Panc1 (cell line): ENCODE measurements around the gene VOPP1. TPM values are rescaled to one million over a fixed set of nuclear protein-coding genes. Genes with fewer than 3 reads are reported as not detected.

ENCODE experiments used
- ATAC-seq: fragments of 200-7000 bp; cut with Tn5 transposase; 2 replicates; pipeline ENCODE4 v1.9.1; 2020; ENCODE audit warnings: mild to moderate bottlenecking, moderate library complexity
- BruUV-seq: library from RNA; stranded (reverse); fragments of 400-500 nt; replicated peaks from 2 replicates; lab custom pipeline; 2021; lab: Mats Ljungman, UMichigan
- CTCF ChIA-PET: fragments of 300-600 bp; sonication (Branson Sonifier 250); formaldehyde crosslinking; loops from one replicate; lab custom pipeline; 2022; ENCODE audit warnings: antibody characterized with exemption; lab: Charles Lee
- POLR2A ChIA-PET: fragments of 300-600 bp; sonication (Branson Sonifier 250); formaldehyde crosslinking; loops from one replicate; lab custom pipeline; 2022; ENCODE audit warnings: antibody characterized with exemption; lab: Charles Lee
- DNase-seq: peaks from one replicate; pipeline ENCODE4 v3.0.0-alpha.2; 2010; ENCODE audit warnings: low read depth, low spot score
- H3K27ac ChIP-seq: 2 replicates; pipeline ENCODE4 v1.5.1; 2011; ENCODE audit warnings: mild to moderate bottlenecking, low read length, inconsistent platforms
- H3K27me3 ChIP-seq: fragments of 200-500 bp; sonication (Bioruptor generic); 2 replicates; pipeline ENCODE4 v1.6.0; 2014; ENCODE audit warnings: low read length, inconsistent platforms; ENCODE audit not compliant: control insufficient read depth, insufficient read depth
- H3K36me3 ChIP-seq: fragments of 200-500 bp; sonication (Bioruptor generic); 2 replicates; pipeline ENCODE4 v1.5.1; 2014; ENCODE audit warnings: inconsistent platforms, mild to moderate bottlenecking, low read length, moderate library complexity; ENCODE audit not compliant: control insufficient read depth, insufficient read depth
- H3K4me1 ChIP-seq: 2 replicates; pipeline ENCODE4 v1.5.1; 2011; ENCODE audit warnings: inconsistent platforms, mild to moderate bottlenecking, low read length, moderate library complexity; ENCODE audit not compliant: control insufficient read depth, insufficient read depth
- H3K4me3 ChIP-seq, 2 experiments: 2 replicates each; pipeline ENCODE4 v1.5.1; 2011 to 2012; ENCODE audit warnings: low read depth in 2 of 2, low read length in 2 of 2, mild to moderate bottlenecking in 2 of 2, inconsistent platforms in 1 of 2, moderate library complexity in 1 of 2
- H3K9me3 ChIP-seq: fragments of 200-500 bp; sonication (Bioruptor generic); 2 replicates; pipeline ENCODE4 v1.5.1; 2014; ENCODE audit warnings: low read depth, mild to moderate bottlenecking, inconsistent platforms, low read length, moderate library complexity; ENCODE audit not compliant: control insufficient read depth, insufficient read depth
- POLR2AphosphoS5 ChIP-seq: IDR thresholded peaks from 2 replicates; pipeline ENCODE4 v1.6.1; 2012; ENCODE audit warnings: mild to moderate bottlenecking, low read depth, low read length, moderate library complexity
- SIN3A ChIP-seq: IDR thresholded peaks from 2 replicates; pipeline ENCODE4 v1.6.1; 2012; ENCODE audit warnings: low read depth, mild to moderate bottlenecking, low read length, moderate library complexity, borderline replicate concordance; ENCODE audit not compliant: insufficient read depth
- TCF7L2 ChIP-seq: IDR thresholded peaks from 2 replicates; pipeline ENCODE4 v1.6.1; 2011; ENCODE audit warnings: mild to moderate bottlenecking, low read depth, low read length, inconsistent platforms
- in situ Hi-C: cut with HindIII; loops from 2 replicates; pipeline ENCODE4 v1.10.0; 2016; ENCODE audit warnings: low sequenced_read_pairs, low pct_unique_long_range_greater_than_20kb
- intact Hi-C: fragments of 100-400 bp; cut with micrococcal nuclease; formaldehyde crosslinking; loops from one replicate; pipeline ENCODE4 v1.10.0; 2022; ENCODE audit not compliant: unreplicated experiment
- total RNA-seq: library from RNA; stranded (reverse); gene quantifications from one replicate; pipeline ENCODE4 v1.2.1, GENCODE V29; 2021; ENCODE audit not compliant: unreplicated experiment
- TF ChIP-seq, protein P1 (sequence below), 2 experiments: IDR thresholded peaks; 2 replicates each; pipeline ENCODE4 v1.6.1; 2011 to 2012; ENCODE audit warnings: low read depth in 2 of 2, control low read depth in 1 of 2, low read length in 1 of 2, mild to moderate bottlenecking in 1 of 2, moderate library complexity in 1 of 2; ENCODE audit not compliant: insufficient read depth in 1 of 2
- TF ChIP-seq, protein P2 (sequence below): fragments of 450-650 bp; IDR thresholded peaks from 2 replicates; pipeline ENCODE4 v1.5.1; 2017; ENCODE audit warnings: mild to moderate bottlenecking

VOPP1 gene
- total RNA-seq, 1 experiment from 2014 or later: 131 TPM

DNA sequence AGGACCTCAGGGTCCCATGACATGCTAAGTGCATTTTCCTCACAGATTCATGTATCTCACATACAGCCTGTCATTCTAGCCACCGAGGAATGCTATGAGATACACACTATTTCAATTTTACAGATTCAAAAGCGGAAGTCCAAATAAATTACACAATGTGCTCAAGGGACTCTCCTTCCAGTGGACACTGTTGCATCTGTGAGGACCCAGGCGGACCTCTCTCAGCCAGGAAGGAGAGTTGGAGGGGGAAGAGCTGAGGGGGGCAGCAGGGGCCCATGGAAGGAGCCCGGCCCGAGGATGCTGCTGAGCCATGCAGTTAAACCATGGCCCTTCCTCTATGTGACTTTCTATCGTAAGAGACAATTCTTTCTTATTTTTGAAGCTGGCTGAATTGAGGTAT lies 93.6 kb downstream of the VOPP1 start:
- no TSS peak for BruUV-seq
- in situ Hi-C loops: no loop called here

DNA sequence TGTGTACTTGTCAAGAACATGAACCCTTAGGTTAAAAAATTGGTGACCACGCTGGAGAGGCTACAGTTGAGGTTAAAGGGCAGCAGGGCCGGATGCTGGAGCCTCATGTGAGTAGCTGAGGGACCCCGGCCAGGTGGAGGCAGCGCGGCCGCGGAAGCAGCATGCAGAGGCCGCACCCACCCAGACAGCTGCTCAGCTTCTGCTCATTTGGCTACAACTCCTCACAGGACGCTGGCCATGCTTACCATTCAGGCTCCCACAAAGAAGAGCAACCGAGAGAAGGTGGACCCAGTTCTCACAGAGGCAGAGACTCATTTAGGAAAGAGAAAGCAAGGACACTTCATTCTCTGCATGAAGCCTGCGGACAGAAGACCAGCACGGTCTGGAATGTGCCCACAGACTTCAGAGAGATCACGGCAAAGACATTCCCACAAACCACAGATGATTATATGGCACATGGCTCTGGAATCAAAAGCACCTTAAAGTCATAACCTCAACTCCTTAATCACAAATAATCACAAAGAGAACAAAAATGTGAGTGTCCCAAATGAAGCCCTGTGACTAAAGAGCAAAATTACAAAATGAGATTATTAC lies 94.4 kb downstream of the VOPP1 start:
- ChIA-PET CTCF (no interaction called here), POLR2A (no interaction called here)
- Histone ChIP-seq H3K4me1 (no peaks in the 10 kb centered on the region), H3K27me3 (no peaks in the 10 kb centered on the region), H3K9me3 (no peaks in the 10 kb centered on the region), H3K36me3 (no peaks in the 10 kb centered on the region), H3K27ac (no peak overlapping the region), H3K4me3 (no peak overlapping the region)
- intact Hi-C loops (no loop called here), in situ Hi-C loops (no loop called here)
- ATAC-seq (no peak), DNase-seq (no peak)
- BruUV-seq: no TSS peak
- TF ChIP-seq, protein P1, sequence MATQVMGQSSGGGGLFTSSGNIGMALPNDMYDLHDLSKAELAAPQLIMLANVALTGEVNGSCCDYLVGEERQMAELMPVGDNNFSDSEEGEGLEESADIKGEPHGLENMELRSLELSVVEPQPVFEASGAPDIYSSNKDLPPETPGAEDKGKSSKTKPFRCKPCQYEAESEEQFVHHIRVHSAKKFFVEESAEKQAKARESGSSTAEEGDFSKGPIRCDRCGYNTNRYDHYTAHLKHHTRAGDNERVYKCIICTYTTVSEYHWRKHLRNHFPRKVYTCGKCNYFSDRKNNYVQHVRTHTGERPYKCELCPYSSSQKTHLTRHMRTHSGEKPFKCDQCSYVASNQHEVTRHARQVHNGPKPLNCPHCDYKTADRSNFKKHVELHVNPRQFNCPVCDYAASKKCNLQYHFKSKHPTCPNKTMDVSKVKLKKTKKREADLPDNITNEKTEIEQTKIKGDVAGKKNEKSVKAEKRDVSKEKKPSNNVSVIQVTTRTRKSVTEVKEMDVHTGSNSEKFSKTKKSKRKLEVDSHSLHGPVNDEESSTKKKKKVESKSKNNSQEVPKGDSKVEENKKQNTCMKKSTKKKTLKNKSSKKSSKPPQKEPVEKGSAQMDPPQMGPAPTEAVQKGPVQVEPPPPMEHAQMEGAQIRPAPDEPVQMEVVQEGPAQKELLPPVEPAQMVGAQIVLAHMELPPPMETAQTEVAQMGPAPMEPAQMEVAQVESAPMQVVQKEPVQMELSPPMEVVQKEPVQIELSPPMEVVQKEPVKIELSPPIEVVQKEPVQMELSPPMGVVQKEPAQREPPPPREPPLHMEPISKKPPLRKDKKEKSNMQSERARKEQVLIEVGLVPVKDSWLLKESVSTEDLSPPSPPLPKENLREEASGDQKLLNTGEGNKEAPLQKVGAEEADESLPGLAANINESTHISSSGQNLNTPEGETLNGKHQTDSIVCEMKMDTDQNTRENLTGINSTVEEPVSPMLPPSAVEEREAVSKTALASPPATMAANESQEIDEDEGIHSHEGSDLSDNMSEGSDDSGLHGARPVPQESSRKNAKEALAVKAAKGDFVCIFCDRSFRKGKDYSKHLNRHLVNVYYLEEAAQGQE (IDR thresholded peaks at IDR 0.05; ENCODE audit: insufficient read depth in 1 of 2, low read depth in 2 of 2, low read length in 1 of 2): no peak
- TF ChIP-seq POLR2AphosphoS5 (no peak), TCF7L2 (no peak), SIN3A (no peak)
- TF ChIP-seq, protein P2, sequence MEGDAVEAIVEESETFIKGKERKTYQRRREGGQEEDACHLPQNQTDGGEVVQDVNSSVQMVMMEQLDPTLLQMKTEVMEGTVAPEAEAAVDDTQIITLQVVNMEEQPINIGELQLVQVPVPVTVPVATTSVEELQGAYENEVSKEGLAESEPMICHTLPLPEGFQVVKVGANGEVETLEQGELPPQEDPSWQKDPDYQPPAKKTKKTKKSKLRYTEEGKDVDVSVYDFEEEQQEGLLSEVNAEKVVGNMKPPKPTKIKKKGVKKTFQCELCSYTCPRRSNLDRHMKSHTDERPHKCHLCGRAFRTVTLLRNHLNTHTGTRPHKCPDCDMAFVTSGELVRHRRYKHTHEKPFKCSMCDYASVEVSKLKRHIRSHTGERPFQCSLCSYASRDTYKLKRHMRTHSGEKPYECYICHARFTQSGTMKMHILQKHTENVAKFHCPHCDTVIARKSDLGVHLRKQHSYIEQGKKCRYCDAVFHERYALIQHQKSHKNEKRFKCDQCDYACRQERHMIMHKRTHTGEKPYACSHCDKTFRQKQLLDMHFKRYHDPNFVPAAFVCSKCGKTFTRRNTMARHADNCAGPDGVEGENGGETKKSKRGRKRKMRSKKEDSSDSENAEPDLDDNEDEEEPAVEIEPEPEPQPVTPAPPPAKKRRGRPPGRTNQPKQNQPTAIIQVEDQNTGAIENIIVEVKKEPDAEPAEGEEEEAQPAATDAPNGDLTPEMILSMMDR: no peak

More for the DNA sequence above, 93.6 kb downstream of the VOPP1 start:
- H3K4me3 ChIP-seq: no peak overlapping the region
- H3K27me3 ChIP-seq: no peaks in the 10 kb centered on the region
- no peak for DNase-seq
- intact Hi-C loops: no loop called here
- ATAC-seq: no peak
- no peaks in the 10 kb centered on the region for H3K9me3 ChIP-seq
- ChIA-PET POLR2A (no interaction called here), CTCF (no interaction called here)
- no peaks in the 10 kb centered on the region for H3K4me1 ChIP-seq
- TF ChIP-seq POLR2AphosphoS5 (no peak), TCF7L2 (no peak), SIN3A (no peak)
- TF ChIP-seq, protein P2: no peak
- TF ChIP-seq, protein P1 (IDR thresholded peaks at IDR 0.05; ENCODE audit: insufficient read depth in 1 of 2, low read depth in 2 of 2, low read length in 1 of 2): no peak
- H3K36me3 ChIP-seq: no peaks in the 10 kb centered on the region
- no peak overlapping the region for H3K27ac ChIP-seq
